Neutrophil (primary cell): ENCODE measurements around the gene ADCY1.

Experiments
- H3K27ac ChIP-seq: fragments of 200-600 bp; sonication (generic); 2 replicates; pipeline ENCODE4 v1.5.1; 2016; ENCODE audit warnings: mild to moderate bottlenecking, moderate library complexity
- H3K27me3 ChIP-seq: fragments of 200-600 bp; sonication (generic); 2 replicates; pipeline ENCODE4 v1.6.0; 2016; ENCODE audit warnings: mild to moderate bottlenecking
- H3K36me3 ChIP-seq: fragments of 200-600 bp; sonication (generic); 2 replicates; pipeline ENCODE4 v1.5.1; 2017
- H3K4me1 ChIP-seq, 2 experiments: fragments of 200-600 bp in 1 of 2; sonication (generic) in 1 of 2; 1 replicate in 1 of 2; 2 replicates in 1 of 2; pipeline versions ENCODE4 v1.5.1 to v1.6.1; 2013 to 2016; ENCODE audit warnings: low read depth in 1 of 2, low read length in 1 of 2, mild to moderate bottlenecking in 1 of 2, moderate library complexity in 1 of 2; ENCODE audit not compliant: control insufficient read depth in 1 of 2, insufficient read depth in 1 of 2
- H3K4me3 ChIP-seq, 2 experiments: fragments of 200-600 bp in 1 of 2; sonication (generic) in 1 of 2; 1 replicate in 1 of 2; 2 replicates in 1 of 2; pipeline ENCODE4 v1.5.1; 2013 to 2016; ENCODE audit warnings: low read depth in 1 of 2, low read length in 1 of 2, mild to moderate bottlenecking in 1 of 2, moderate library complexity in 1 of 2
- H3K9me3 ChIP-seq: fragments of 200-600 bp; sonication (generic); 2 replicates; pipeline ENCODE4 v1.5.1; 2016
- TF ChIP-seq, protein P1 (sequence below): fragments of 200-600 bp; sonication (generic); IDR thresholded peaks from 2 replicates; pipeline ENCODE4 v1.5.1; 2016; ENCODE audit warnings: antibody characterized with exemption

Gene ADCY1

DNA sequence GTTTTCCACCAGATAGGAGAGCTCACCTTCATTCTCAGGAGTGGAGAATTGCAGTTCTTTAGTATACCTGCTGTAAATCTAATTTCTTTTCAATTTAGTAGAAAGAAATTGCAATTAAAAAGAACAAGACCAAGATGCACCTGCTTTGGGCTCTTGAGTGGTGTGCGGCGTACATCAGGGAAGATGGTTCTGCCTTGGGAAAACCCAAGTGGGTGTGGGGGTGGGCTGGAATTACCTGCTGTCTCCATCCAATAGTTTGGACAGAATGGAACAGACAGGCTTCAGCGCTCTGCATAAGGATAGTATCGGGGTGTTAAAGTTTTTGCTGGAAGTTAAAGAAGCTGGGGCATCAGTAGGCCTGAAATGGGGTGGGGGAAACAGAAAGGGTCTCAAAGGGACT lies 7.2 kb upstream of the ADCY1 start:
- H3K9me3 ChIP-seq, result no peaks in the 10 kb centered on the region

DNA sequence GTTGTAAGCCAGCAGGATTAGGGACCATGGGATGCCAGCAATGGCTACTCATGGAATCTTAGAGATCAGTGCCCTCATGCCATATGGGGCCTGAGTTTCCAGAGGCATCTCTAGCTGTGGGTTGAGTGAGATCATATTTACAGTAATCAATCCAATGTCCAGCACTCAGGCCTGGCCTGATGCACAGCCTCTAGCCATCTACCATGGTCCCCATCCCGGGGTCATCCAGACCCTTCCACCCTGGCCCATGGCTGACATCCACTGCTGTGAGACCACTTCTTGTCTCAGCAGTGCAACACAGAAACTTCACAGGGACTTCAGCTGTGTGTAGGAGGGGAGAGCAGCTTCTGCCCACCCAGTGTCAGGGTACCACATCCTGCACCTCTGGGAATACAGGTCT lies 6.5 kb upstream of the ADCY1 start:
- Histone ChIP-seq H3K36me3 (no peaks in the 10 kb centered on the region), H3K4me1 (no peaks in the 10 kb centered on the region), H3K9me3 (no peaks in the 10 kb centered on the region), H3K4me3 (no peak overlapping the region), H3K27ac (no peak overlapping the region), H3K27me3 (peaks cover 26% of the 10 kb centered on the region)
- TF ChIP-seq, protein P1, sequence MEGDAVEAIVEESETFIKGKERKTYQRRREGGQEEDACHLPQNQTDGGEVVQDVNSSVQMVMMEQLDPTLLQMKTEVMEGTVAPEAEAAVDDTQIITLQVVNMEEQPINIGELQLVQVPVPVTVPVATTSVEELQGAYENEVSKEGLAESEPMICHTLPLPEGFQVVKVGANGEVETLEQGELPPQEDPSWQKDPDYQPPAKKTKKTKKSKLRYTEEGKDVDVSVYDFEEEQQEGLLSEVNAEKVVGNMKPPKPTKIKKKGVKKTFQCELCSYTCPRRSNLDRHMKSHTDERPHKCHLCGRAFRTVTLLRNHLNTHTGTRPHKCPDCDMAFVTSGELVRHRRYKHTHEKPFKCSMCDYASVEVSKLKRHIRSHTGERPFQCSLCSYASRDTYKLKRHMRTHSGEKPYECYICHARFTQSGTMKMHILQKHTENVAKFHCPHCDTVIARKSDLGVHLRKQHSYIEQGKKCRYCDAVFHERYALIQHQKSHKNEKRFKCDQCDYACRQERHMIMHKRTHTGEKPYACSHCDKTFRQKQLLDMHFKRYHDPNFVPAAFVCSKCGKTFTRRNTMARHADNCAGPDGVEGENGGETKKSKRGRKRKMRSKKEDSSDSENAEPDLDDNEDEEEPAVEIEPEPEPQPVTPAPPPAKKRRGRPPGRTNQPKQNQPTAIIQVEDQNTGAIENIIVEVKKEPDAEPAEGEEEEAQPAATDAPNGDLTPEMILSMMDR, result no peak

More for the DNA sequence above, 7.2 kb upstream of the ADCY1 start:
- Histone ChIP-seq H3K27ac (no peak overlapping the region), H3K36me3 (no peaks in the 10 kb centered on the region), H3K4me1 (no peaks in the 10 kb centered on the region), H3K4me3 (no peak overlapping the region), H3K27me3 (peaks cover 18% of the 10 kb centered on the region)
- TF ChIP-seq, protein P1, result no peak

DNA sequence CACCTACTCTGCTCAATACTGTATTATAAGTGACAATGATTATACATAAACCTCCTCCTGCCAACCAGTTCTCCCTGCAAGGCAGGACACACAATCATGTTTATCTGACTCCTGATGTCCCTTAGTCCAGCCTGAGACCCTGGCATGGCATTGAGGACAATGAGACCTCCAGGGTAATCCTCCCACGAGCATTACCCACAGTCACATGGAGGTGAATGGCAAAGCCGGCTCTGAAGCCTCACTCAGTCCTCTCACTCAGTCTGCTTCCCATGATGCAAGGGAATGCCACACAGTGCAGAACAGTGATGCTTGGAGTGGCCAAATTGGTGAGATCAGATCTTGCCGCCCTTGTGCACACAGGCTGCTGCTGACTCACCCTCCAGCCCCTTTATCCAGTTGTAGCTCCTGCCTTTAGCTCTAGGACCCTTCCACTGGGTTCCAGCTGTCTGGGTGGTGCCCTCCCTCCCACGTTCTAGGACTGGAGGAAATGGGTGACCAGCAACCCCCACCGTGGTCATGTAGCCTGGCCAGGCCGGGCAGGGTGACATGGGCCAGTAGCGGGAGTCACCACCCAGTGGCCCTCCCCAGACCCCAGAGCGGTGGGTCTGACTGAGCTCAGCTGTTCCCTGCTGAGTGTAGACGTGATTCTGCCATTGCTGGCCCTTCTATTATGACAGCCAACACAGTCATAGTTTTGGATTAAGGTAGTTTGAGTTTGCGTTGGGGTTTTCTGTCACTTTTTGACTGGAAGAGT lies 5.5 kb upstream of the ADCY1 start:
- TF ChIP-seq, protein P1, result no peak
- H3K9me3 ChIP-seq, result no peaks in the 10 kb centered on the region
- H3K4me1 ChIP-seq, result no peaks in the 10 kb centered on the region
- H3K36me3 ChIP-seq, result no peaks in the 10 kb centered on the region
- H3K27me3 ChIP-seq, result peaks cover 36% of the 10 kb centered on the region
- no peak overlapping the region for H3K4me3 ChIP-seq
- no peak overlapping the region for H3K27ac ChIP-seq

DNA sequence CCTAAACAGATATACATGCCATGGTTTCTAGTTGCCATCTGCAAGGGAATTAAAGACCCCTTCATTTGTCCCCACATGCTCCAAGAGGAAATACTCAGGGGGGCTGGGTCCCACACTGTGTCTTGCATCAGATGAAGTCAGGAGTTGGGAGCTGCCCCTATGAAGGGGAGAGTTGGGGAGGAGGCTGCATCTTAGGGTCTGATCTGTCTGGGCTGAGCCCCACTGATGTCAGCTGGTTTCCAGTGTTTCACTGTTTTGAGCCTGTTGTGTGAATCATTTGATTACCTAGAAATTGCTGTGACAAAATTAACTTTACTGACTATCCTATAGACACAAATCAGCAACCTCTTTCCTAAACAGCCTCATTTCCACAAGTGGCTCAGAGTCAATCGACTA lies 4.9 kb upstream of the ADCY1 start:
- no peak overlapping the region for H3K4me3 ChIP-seq
- H3K9me3 ChIP-seq, result no peaks in the 10 kb centered on the region
- TF ChIP-seq, protein P1, result no peak
- H3K36me3 ChIP-seq, result no peaks in the 10 kb centered on the region
- H3K27me3 ChIP-seq, result peaks cover 40% of the 10 kb centered on the region
- no peaks in the 10 kb centered on the region for H3K4me1 ChIP-seq
- H3K27ac ChIP-seq, result no peak overlapping the region

DNA sequence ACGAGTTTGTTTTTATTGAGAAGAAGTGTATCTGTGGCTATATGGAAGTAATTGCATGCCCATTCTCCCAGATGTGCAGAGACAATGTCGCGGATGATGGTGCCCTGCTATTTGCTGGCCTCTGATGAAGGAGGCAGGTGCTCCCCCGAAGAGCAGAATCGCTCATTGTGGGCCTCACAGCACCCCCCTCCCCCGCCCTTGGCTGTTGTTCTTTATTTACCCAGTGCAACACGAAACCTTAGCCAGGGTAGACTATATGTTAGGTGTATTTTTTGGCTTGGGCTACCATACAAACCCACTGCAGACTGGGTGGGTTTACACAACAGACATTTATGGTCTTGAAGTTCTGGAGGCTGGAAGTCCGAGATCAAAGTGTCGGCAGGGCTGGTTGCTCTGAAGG lies 3.4 kb upstream of the ADCY1 start:
- no peak overlapping the region for H3K4me3 ChIP-seq
- no peaks in the 10 kb centered on the region for H3K36me3 ChIP-seq
- no peak overlapping the region for H3K27ac ChIP-seq
- H3K9me3 ChIP-seq, result no peaks in the 10 kb centered on the region
- TF ChIP-seq, protein P1, result no peak
- H3K27me3 ChIP-seq, result peaks cover 54% of the 10 kb centered on the region
- no peaks in the 10 kb centered on the region for H3K4me1 ChIP-seq
